HL-60 (cell line): ENCODE results near the gene HECW1.

Experiments
- CTCF ChIP-seq: IDR thresholded peaks from one replicate; pipeline ENCODE4 v1.5.1; 2011; ENCODE audit warnings: low read length, control low read depth, inconsistent platforms; ENCODE audit not compliant: insufficient read depth
- GABPA ChIP-seq: IDR thresholded peaks from 2 replicates; pipeline ENCODE4 v1.6.1; 2012; ENCODE audit warnings: low read depth
- POLR2AphosphoS5 ChIP-seq: IDR thresholded peaks from 2 replicates; pipeline ENCODE4 v1.6.1; 2012; ENCODE audit warnings: low read depth
- REST ChIP-seq: IDR thresholded peaks from 2 replicates; pipeline ENCODE4 v1.6.1; 2012; ENCODE audit warnings: low read depth; ENCODE audit not compliant: insufficient replicate concordance
- SPI1 ChIP-seq: IDR thresholded peaks from 2 replicates; pipeline ENCODE4 v1.6.1; 2012; ENCODE audit warnings: low read depth, mild to moderate bottlenecking, borderline replicate concordance

- TF ChIP-seq GABPA (no peak), CTCF (no peak), REST (no peak), POLR2AphosphoS5 (no peak), SPI1 (no peak)
These were observed 99.2 kb downstream of the HECW1 start for GRCh38 chr7:43211693-43212092.
